ENCODE measurements around the gene RFPL2.
"Not testable (repeated sequence)": the region's sequence is repeated elsewhere in the genome, so short reads cannot be mapped to it uniquely, and the experiment has no call there.

RFPL2 gene

GRCh38 chr22:32164075-32164860 lies 40.6 kb downstream of the RFPL2 start:
- DNase-seq (ENCODE audit: low read depth in 2 of 2), result no peak

- DNase-seq (ENCODE audit: low read depth in 2 of 2), result not testable (repeated sequence)
Observed at GRCh38 chr22:32160411-32160810, 44.5 kb downstream of the RFPL2 start.

GRCh38 chr22:32158712-32159533 lies 46.0 kb downstream of the RFPL2 start, which contains the start of gene C22orf42:
C22orf42 (minus strand) TSS chr22:32159303; CDS start chr22:32159215, 88 bp downstream.
- no peak for DNase-seq (ENCODE audit: low read depth in 2 of 2)

DNA sequence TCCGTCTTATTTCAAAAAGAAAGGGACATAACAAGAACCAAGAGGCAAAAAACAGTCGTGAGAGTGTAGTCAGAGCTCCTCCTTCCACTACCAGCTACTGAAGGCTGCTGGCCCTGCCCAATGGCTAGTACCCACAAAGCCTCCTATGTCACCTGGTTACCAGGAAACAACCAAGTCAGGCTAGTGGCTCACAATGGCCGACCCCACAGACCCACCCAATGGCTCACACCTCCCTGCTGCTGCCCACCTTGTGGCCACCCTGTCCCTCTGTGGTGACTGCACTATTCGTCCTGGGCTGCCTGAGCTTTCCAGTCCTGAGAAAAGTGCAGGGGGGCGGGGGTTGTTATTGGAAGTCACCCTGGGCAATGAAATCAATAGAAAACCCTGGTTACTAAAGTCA lies 47.2 kb downstream of the RFPL2 start:
- not testable (repeated sequence) for DNase-seq (ENCODE audit: low read depth in 2 of 2)

DNA sequence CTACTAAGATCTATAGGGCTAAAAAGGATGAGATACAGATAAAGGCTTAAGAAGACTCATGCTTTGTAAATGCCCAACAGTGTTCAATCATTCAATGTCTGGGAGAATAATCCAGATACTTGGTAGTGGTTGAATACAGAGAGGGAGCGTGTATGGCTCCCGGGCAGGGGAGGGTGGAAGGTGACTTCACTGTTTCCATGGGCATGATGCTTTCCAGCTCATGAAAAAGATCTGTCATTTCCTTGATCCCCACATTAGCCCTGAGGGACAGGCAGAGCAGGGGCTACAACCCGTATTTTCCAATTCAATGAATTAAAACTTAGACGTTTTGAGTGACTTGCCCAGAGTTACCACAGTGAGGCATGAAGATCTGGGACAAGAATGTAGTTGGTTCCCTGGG lies 50.1 kb downstream of the RFPL2 start:
- not testable (repeated sequence) for DNase-seq (ENCODE audit: low read depth in 2 of 2)

- DNase-seq (ENCODE audit: low read depth in 2 of 2), result not testable (repeated sequence)
Observed at GRCh38 chr22:32151641-32152040, 53.2 kb downstream of the RFPL2 start.

DNA sequence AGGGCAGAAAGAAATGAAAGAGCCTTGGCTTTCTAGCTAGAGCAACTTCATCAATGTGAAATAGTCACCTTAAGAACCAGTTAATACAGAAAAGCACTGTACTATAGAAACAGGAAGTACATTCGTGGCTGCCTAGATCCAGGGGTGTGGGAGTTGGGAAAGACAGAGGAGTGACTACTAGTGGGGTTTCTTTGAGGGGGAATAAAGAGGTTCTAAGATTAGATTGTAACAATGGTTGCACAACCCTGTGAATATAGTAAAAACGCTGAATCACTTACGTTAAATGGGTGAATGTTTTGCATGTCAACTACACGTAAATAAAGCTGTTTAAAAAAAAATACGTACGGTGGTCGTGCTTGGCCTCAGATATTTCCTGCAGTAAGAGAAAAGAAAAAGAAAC lies 54.2 kb downstream of the RFPL2 start:
- not testable (repeated sequence) for DNase-seq (ENCODE audit: low read depth in 2 of 2)

DNA sequence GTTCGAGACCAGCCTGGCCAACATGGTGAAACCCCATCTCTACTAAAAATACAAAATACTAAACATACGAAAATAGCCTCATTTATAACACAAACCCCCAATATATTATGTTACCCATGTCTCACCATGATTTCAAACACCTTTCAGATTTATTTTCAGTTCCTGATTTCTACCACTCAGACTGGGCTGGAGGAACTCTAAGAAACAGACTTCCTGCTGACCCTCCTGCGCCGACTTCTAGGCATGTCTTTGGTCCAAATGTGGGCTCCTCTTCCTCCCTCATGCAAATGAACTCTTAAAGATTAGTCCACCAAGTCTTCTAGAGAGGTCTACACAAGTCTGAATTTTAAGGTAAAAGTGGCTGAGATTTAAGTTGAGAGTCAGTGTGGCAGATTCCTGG lies 56.5 kb downstream of the RFPL2 start:
- DNase-seq (ENCODE audit: low read depth in 2 of 2), result not testable (repeated sequence)

- DNase-seq (ENCODE audit: low read depth in 2 of 2), result not testable (repeated sequence)
Observed at GRCh38 chr22:32147128-32147527, 57.7 kb downstream of the RFPL2 start.

- no peak for DNase-seq (ENCODE audit: low read depth in 2 of 2)
Observed at GRCh38 chr22:32144496-32145274, 60.2 kb downstream of the RFPL2 start.

DNA sequence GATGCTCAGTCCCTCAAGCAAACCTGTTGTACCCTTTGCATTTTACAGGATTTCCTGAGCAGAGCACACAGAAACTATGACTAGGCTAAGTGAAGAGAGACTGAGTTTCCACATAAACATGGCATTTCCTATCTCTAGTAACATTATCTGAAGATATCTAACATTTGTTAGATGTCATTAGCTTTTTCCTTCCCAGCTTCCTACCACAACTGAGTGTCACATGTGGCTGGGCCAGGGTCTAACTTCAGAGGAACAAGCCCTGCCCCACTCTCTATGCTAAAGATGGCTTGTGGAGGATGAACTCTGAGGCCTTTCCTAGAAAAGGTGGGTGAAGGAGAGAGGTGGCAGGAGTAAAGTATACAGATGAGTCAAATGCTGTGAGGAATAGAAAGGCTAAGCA lies 62.3 kb downstream of the RFPL2 start:
- peak in 1 of 2 donors; percentile 13 for DNase-seq (ENCODE audit: low read depth in 2 of 2)

- DNase-seq (ENCODE audit: low read depth in 2 of 2), result not testable (repeated sequence)
Observed at GRCh38 chr22:32140688-32141087, 64.2 kb downstream of the RFPL2 start.

Data from stimulated activated CD8-positive, alpha-beta memory T cell treated with anti-CD3 and anti-CD28 coated beads, Interleukin-2, amount 100 ng/mL, for 48 hours (primary cell).